HepG2 (cell line): ENCODE results near the gene ASNS.

Experiments used
- HDAC6 ChIP-seq: fragments of 200-600 bp; sonication (generic); IDR thresholded peaks from 2 replicates; pipeline ENCODE4 v1.7.0; 2017; ENCODE audit warnings: mild to moderate bottlenecking, antibody characterized with exemption, low read length, low read depth
- TF ChIP-seq, protein P1 (sequence below): sonication (generic); formaldehyde crosslinking; IDR thresholded peaks from 2 replicates; pipeline ENCODE4 v1.5.0; 2020; ENCODE audit warnings: mild to moderate bottlenecking, missing genetic modification reagents, moderate library complexity
- TF ChIP-seq, protein P2 (sequence below): sonication (generic); formaldehyde crosslinking; IDR thresholded peaks from 2 replicates; pipeline ENCODE4 v1.5.0; 2020; ENCODE audit warnings: mild to moderate bottlenecking, missing genetic modification reagents

DNA sequence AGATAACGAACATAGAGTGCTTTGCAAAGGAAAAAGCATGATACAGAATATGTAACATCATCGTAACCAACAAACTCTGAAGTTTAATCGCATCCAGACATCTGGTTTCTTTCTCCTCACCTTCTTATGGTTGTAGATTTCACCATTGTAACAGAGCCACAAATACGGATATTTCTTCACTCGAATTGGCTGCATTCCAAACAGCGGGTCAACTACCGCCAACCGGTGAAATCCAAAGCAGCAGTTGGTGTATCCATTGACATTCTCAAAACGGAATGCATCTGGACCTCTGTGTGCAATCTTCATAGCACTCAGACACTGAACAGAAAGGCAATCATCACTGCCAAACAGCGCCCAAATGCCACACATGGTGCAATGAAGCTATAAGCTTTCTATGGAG, 3.4 kb downstream of the ASNS start:
- TF ChIP-seq, protein P1, sequence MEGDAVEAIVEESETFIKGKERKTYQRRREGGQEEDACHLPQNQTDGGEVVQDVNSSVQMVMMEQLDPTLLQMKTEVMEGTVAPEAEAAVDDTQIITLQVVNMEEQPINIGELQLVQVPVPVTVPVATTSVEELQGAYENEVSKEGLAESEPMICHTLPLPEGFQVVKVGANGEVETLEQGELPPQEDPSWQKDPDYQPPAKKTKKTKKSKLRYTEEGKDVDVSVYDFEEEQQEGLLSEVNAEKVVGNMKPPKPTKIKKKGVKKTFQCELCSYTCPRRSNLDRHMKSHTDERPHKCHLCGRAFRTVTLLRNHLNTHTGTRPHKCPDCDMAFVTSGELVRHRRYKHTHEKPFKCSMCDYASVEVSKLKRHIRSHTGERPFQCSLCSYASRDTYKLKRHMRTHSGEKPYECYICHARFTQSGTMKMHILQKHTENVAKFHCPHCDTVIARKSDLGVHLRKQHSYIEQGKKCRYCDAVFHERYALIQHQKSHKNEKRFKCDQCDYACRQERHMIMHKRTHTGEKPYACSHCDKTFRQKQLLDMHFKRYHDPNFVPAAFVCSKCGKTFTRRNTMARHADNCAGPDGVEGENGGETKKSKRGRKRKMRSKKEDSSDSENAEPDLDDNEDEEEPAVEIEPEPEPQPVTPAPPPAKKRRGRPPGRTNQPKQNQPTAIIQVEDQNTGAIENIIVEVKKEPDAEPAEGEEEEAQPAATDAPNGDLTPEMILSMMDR (CRISPR knock-in tag), result no peak
- TF ChIP-seq, protein P2, sequence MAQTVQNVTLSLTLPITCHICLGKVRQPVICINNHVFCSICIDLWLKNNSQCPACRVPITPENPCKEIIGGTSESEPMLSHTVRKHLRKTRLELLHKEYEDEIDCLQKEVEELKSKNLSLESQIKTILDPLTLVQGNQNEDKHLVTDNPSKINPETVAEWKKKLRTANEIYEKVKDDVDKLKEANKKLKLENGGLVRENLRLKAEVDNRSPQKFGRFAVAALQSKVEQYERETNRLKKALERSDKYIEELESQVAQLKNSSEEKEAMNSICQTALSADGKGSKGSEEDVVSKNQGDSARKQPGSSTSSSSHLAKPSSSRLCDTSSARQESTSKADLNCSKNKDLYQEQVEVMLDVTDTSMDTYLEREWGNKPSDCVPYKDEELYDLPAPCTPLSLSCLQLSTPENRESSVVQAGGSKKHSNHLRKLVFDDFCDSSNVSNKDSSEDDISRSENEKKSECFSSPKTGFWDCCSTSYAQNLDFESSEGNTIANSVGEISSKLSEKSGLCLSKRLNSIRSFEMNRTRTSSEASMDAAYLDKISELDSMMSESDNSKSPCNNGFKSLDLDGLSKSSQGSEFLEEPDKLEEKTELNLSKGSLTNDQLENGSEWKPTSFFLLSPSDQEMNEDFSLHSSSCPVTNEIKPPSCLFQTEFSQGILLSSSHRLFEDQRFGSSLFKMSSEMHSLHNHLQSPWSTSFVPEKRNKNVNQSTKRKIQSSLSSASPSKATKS (CRISPR knock-in tag), result no peak
- TF ChIP-seq HDAC6, result no peak
